Trophoblast cell (in vitro differentiated cells and primary cell): Measurements from ENCODE around the gene PRKCB.

Experiments
- DNase-seq, 2 donors: peaks; one replicate each; pipeline ENCODE4 v3.0.0-alpha.2; 2016
- H2AFZ ChIP-seq: 2 replicates; pipeline ENCODE4 v1.6.1; 2013; ENCODE audit warnings: low read length, moderate library complexity, mild to moderate bottlenecking; ENCODE audit not compliant: insufficient read depth, poor library complexity
- H2AK5ac ChIP-seq: 2 replicates; pipeline ENCODE4 v1.6.1; 2013; ENCODE audit warnings: mild to moderate bottlenecking, low read length
- H2BK120ac ChIP-seq: 2 replicates; pipeline ENCODE4 v1.6.1; 2013; ENCODE audit warnings: low read length, mild to moderate bottlenecking, moderate library complexity; ENCODE audit not compliant: insufficient read depth, poor library complexity
- H2BK12ac ChIP-seq: 2 replicates; pipeline ENCODE4 v1.6.1; 2013; ENCODE audit warnings: mild to moderate bottlenecking, low read length, moderate library complexity
- H2BK5ac ChIP-seq: 2 replicates; pipeline ENCODE4 v1.6.1; 2013; ENCODE audit warnings: low read length, low read depth, moderate library complexity, mild to moderate bottlenecking; ENCODE audit not compliant: poor library complexity
- H3K14ac ChIP-seq: 2 replicates; pipeline ENCODE4 v1.6.1; 2013; ENCODE audit warnings: mild to moderate bottlenecking, low read length
- H3K18ac ChIP-seq: 2 replicates; pipeline ENCODE4 v1.6.1; 2013; ENCODE audit warnings: mild to moderate bottlenecking, low read length
- H3K23ac ChIP-seq: 2 replicates; pipeline ENCODE4 v1.6.1; 2013; ENCODE audit warnings: low read length
- H3K27ac ChIP-seq: 2 replicates; pipeline ENCODE4 v1.5.1; 2013; ENCODE audit warnings: low read depth, mild to moderate bottlenecking, inconsistent platforms, low read length, moderate library complexity
- H3K27me3 ChIP-seq: 2 replicates; pipeline ENCODE4 v1.6.1; 2013; ENCODE audit warnings: inconsistent platforms, mild to moderate bottlenecking, low read length, moderate library complexity; ENCODE audit not compliant: insufficient read depth
- H3K36me3 ChIP-seq, 2 experiments: 1 replicate in 1 of 2; 2 replicates in 1 of 2; pipeline ENCODE4 v1.6.1; 2013; ENCODE audit warnings: low read length in 2 of 2, mild to moderate bottlenecking in 2 of 2, moderate library complexity in 1 of 2; ENCODE audit not compliant: insufficient read depth in 2 of 2, control insufficient read depth in 1 of 2
- H3K4ac ChIP-seq: 2 replicates; pipeline ENCODE4 v1.6.1; 2013; ENCODE audit warnings: low read depth, mild to moderate bottlenecking, low read length, moderate library complexity
- H3K4me1 ChIP-seq, 2 experiments: 1 replicate in 1 of 2; 2 replicates in 1 of 2; pipeline ENCODE4 v1.6.1; 2013; ENCODE audit warnings: low read length in 2 of 2, mild to moderate bottlenecking in 2 of 2, moderate library complexity in 1 of 2; ENCODE audit not compliant: insufficient read depth in 2 of 2, control insufficient read depth in 1 of 2
- H3K4me2 ChIP-seq: 2 replicates; pipeline ENCODE4 v1.6.1; 2013; ENCODE audit warnings: inconsistent platforms, mild to moderate bottlenecking, low read length, moderate library complexity
- H3K4me3 ChIP-seq: 2 replicates; pipeline ENCODE4 v1.5.1; 2013; ENCODE audit warnings: mild to moderate bottlenecking, low read depth, low read length, inconsistent platforms
- H3K79me1 ChIP-seq: one replicate; pipeline ENCODE4 v1.6.1; 2013; ENCODE audit warnings: low read length
- H3K79me2 ChIP-seq: 2 replicates; pipeline ENCODE4 v1.6.1; 2013; ENCODE audit warnings: low read length, mild to moderate bottlenecking; ENCODE audit not compliant: control insufficient read depth, insufficient read depth, poor library complexity
- H3K9ac ChIP-seq: 2 replicates; pipeline ENCODE4 v1.6.1; 2013; ENCODE audit warnings: mild to moderate bottlenecking, low read length
- H3K9me3 ChIP-seq: 2 replicates; pipeline ENCODE4 v1.6.1; 2013; ENCODE audit warnings: low read depth, mild to moderate bottlenecking, control low read depth, inconsistent platforms, low read length; ENCODE audit not compliant: insufficient read depth
- H4K12ac ChIP-seq: 2 replicates; pipeline ENCODE4 v1.6.1; 2013; ENCODE audit warnings: low read depth, mild to moderate bottlenecking, low read length, moderate library complexity
- H4K8ac ChIP-seq: 2 replicates; pipeline ENCODE4 v1.6.1; 2013; ENCODE audit warnings: low read depth, mild to moderate bottlenecking, low read length, moderate library complexity
- H4K91ac ChIP-seq: one replicate; pipeline ENCODE4 v1.6.1; 2013; ENCODE audit warnings: low read depth, mild to moderate bottlenecking, low read length, moderate library complexity
- WGBS: extraction: QIAGEN DNeasy Blood & Tissue Kit; methylation state at CpG from one replicate; pipeline ENCODE4 v1.1.7; 2013; ENCODE audit warnings: missing lambda C conversion rate; ENCODE audit not compliant: insufficient read length, insufficient coverage; ENCODE audit errors: extremely low coverage; 5-methylcytosine and 5-hydroxymethylcytosine counted together

PRKCB gene

GRCh38 chr16:23830276-23830675, 5.5 kb upstream of the PRKCB start:
- Histone ChIP-seq H3K36me3 (no peaks in the 10 kb centered on the region), H3K4ac (no peak overlapping the region), H3K27ac (no peak overlapping the region), H2AFZ (no peak overlapping the region), H3K4me2 (no peak overlapping the region), H3K4me1 (no peaks in the 10 kb centered on the region), H3K27me3 (peaks cover 7% of the 10 kb centered on the region), H4K91ac (no peak overlapping the region), H2BK120ac (no peak overlapping the region), H3K79me2 (no peaks in the 10 kb centered on the region), H3K14ac (no peak overlapping the region), H4K8ac (no peak overlapping the region), H2AK5ac (no peak overlapping the region), H4K12ac (no peak overlapping the region), H3K9me3 (peaks cover 6% of the 10 kb centered on the region), H3K79me1 (no peaks in the 10 kb centered on the region), H2BK12ac (no peak overlapping the region), H3K4me3 (no peak overlapping the region), H3K18ac (no peak overlapping the region), H3K9ac (no peak overlapping the region), H3K23ac (no peak overlapping the region), H2BK5ac (no peak overlapping the region)
- no CpG with 5 or more reads among the region's 1 CpG for WGBS
- DNase-seq = no peak

- H3K4ac ChIP-seq = no peak overlapping the region
- no peak overlapping the region for H2AFZ ChIP-seq
- no peak overlapping the region for H4K12ac ChIP-seq
- no peak overlapping the region for H3K9ac ChIP-seq
- no peak overlapping the region for H4K91ac ChIP-seq
- no peaks in the 10 kb centered on the region for H3K36me3 ChIP-seq
- no peak overlapping the region for H3K23ac ChIP-seq
- peaks cover 6% of the 10 kb centered on the region for H3K9me3 ChIP-seq
- no CpG with 5 or more reads among the region's 1 CpG for WGBS
- H2AK5ac ChIP-seq = no peak overlapping the region
- no peak overlapping the region for H2BK5ac ChIP-seq
- no peaks in the 10 kb centered on the region for H3K79me1 ChIP-seq
- no peak overlapping the region for H3K4me2 ChIP-seq
- DNase-seq = no peak
- H3K4me1 ChIP-seq = peaks cover 0 to 7% of the 10 kb centered on the region in 2 experiments
- H2BK120ac ChIP-seq = no peak overlapping the region
- H2BK12ac ChIP-seq = no peak overlapping the region
- H3K79me2 ChIP-seq = no peaks in the 10 kb centered on the region
- H3K14ac ChIP-seq = no peak overlapping the region
- no peak overlapping the region for H4K8ac ChIP-seq
- no peak overlapping the region for H3K27ac ChIP-seq
- H3K18ac ChIP-seq = no peak overlapping the region
- peaks cover 32% of the 10 kb centered on the region for H3K27me3 ChIP-seq
- H3K4me3 ChIP-seq = no peak overlapping the region
These were observed 2.9 kb upstream of the PRKCB start for GRCh38 chr16:23832882-23833281.

- DNase-seq = no peak
- Histone ChIP-seq H3K79me2 (no peaks in the 10 kb centered on the region), H2AFZ (no peak overlapping the region), H3K4me1 (peaks cover 0 to 7% of the 10 kb centered on the region in 2 experiments), H3K14ac (no peak overlapping the region), H2BK120ac (no peak overlapping the region), H3K4me3 (no peak overlapping the region), H3K27me3 (peaks cover 34% of the 10 kb centered on the region), H4K12ac (no peak overlapping the region), H3K27ac (no peak overlapping the region), H4K91ac (no peak overlapping the region), H2BK5ac (no peak overlapping the region), H3K9ac (no peak overlapping the region), H2AK5ac (no peak overlapping the region), H2BK12ac (no peak overlapping the region), H3K79me1 (no peaks in the 10 kb centered on the region), H3K9me3 (peaks cover 6% of the 10 kb centered on the region), H4K8ac (no peak overlapping the region), H3K36me3 (no peaks in the 10 kb centered on the region), H3K4me2 (no peak overlapping the region), H3K18ac (no peak overlapping the region), H3K4ac (no peak overlapping the region), H3K23ac (no peak overlapping the region)
- no CpG with 5 or more reads among the region's 2 CpGs for WGBS
These were observed 2.3 kb upstream of the PRKCB start for GRCh38 chr16:23833504-23833903.

GRCh38 chr16:23833960-23834685, 1.7 kb upstream of the PRKCB start:
- Histone ChIP-seq H3K36me3 (no peaks in the 10 kb centered on the region), H3K23ac (no peak overlapping the region), H3K79me2 (no peaks in the 10 kb centered on the region), H4K91ac (no peak overlapping the region), H3K4ac (no peak overlapping the region), H3K27me3 (peaks cover 34% of the 10 kb centered on the region), H4K12ac (no peak overlapping the region), H3K4me3 (no peak overlapping the region), H3K27ac (no peak overlapping the region), H3K4me2 (no peak overlapping the region), H2BK12ac (no peak overlapping the region), H2AK5ac (no peak overlapping the region), H3K18ac (no peak overlapping the region), H4K8ac (no peak overlapping the region), H3K9ac (no peak overlapping the region), H2AFZ (no peak overlapping the region), H3K14ac (no peak overlapping the region), H2BK120ac (no peak overlapping the region), H3K79me1 (no peaks in the 10 kb centered on the region), H3K9me3 (peaks cover 6% of the 10 kb centered on the region), H3K4me1 (peaks cover 0 to 7% of the 10 kb centered on the region in 2 experiments), H2BK5ac (no peak overlapping the region)
- WGBS = no CpG with 5 or more reads among the region's 7 CpGs
- DNase-seq = no peak
